NCI-H128 (cell line): ENCODE measurements around the gene CCL18.
"Not testable (repeated sequence)": the region's sequence is repeated elsewhere in the genome, so short reads cannot be mapped to it uniquely, and the experiment has no call there.

Source experiments
- DNase-seq: peaks from one replicate; lab custom pipeline; 2025; ENCODE audit not compliant: unreplicated experiment; lab: John Stamatoyannopoulos, UW

CCL18 gene

GRCh38 chr17:36063786-36064541 lies at the start of gene CCL18:
Gene CCL18 (plus strand): TSS chr17:36064272. CDS start chr17:36064343, 71 bp downstream.
- no peak for DNase-seq

GRCh38 chr17:36014946-36015345 lies 49.1 kb upstream of the CCL18 start:
- no peak for DNase-seq

- DNase-seq: not testable (repeated sequence)
Measured at GRCh38 chr17:36015895-36016294, 48.2 kb upstream of the CCL18 start.

- no peak for DNase-seq
Measured at GRCh38 chr17:36016555-36016954, 47.5 kb upstream of the CCL18 start.

GRCh38 chr17:36017799-36018198 lies 46.3 kb upstream of the CCL18 start, which contains the start of gene CCL23:
Gene CCL23 (minus strand): TSS chr17:36017972. CDS start chr17:36017897, 75 bp downstream.
- DNase-seq: no peak

- no peak for DNase-seq
Measured at GRCh38 chr17:36019423-36019822, 44.6 kb upstream of the CCL18 start.

GRCh38 chr17:36024106-36024869 lies 39.8 kb upstream of the CCL18 start:
- no peak for DNase-seq

GRCh38 chr17:36027761-36028160 lies 36.3 kb upstream of the CCL18 start:
- no peak for DNase-seq

- no peak for DNase-seq
Measured at GRCh38 chr17:36030956-36031355, 33.1 kb upstream of the CCL18 start.

- no peak for DNase-seq
Measured at GRCh38 chr17:36034127-36034526, 29.9 kb upstream of the CCL18 start.

- no peak for DNase-seq
Measured at GRCh38 chr17:36036235-36036634, 27.8 kb upstream of the CCL18 start.

GRCh38 chr17:36048066-36048465 lies 16.0 kb upstream of the CCL18 start:
- no peak for DNase-seq

GRCh38 chr17:36049643-36050042 lies 14.4 kb upstream of the CCL18 start:
- DNase-seq: no peak

- DNase-seq: no peak
Measured at GRCh38 chr17:36055171-36055570, 8.9 kb upstream of the CCL18 start.

- no peak for DNase-seq
Measured at GRCh38 chr17:36055921-36056520, 8.1 kb upstream of the CCL18 start.

GRCh38 chr17:36057911-36058310 lies 6.2 kb upstream of the CCL18 start:
- no peak for DNase-seq

GRCh38 chr17:36059406-36059805 lies 4.7 kb upstream of the CCL18 start:
- no peak for DNase-seq

- no peak for DNase-seq
Measured at GRCh38 chr17:36060816-36061215, 3.3 kb upstream of the CCL18 start.

- no peak for DNase-seq
Measured at GRCh38 chr17:36066365-36066985, 2.4 kb downstream of the CCL18 start.

- DNase-seq: no peak
Measured at GRCh38 chr17:36068524-36068923, 4.5 kb downstream of the CCL18 start.

- no peak for DNase-seq
Measured at GRCh38 chr17:36069136-36069535, 5.1 kb downstream of the CCL18 start.
